IMR-90 (cell line): ENCODE measurements around the gene AAMP. TPM values are rescaled to one million over a fixed set of nuclear protein-coding genes. Genes with fewer than 3 reads are reported as not detected.

Source experiments
- ATAC-seq: fragments of 200-7000 bp; cut with Tn5 transposase; 2 replicates; pipeline ENCODE4 v1.9.1; 2020; ENCODE audit warnings: low read depth, mild to moderate bottlenecking, moderate library complexity
- BruUV-seq: library from RNA; stranded (reverse); fragments of 400-500 nt; replicated peaks from 2 replicates; lab custom pipeline; 2021; lab: Mats Ljungman, UMichigan
- CTCF ChIA-PET: fragments of 300-600 bp; formaldehyde crosslinking; extraction: SDS; loops from one replicate; lab custom pipeline; 2021; ENCODE audit warnings: antibody characterized with exemption; lab: Yijun Ruan, JAX
- POLR2A ChIA-PET: fragments of 300-600 bp; sonication (Branson Sonifier 250); formaldehyde crosslinking; loops from one replicate; lab custom pipeline; 2022; ENCODE audit warnings: antibody characterized with exemption; ENCODE audit not compliant: unreplicated experiment; lab: Charles Lee
- DNase-seq: peaks from one replicate; pipeline ENCODE4 v3.0.0; 2013
- H2AFZ ChIP-seq: replicated peaks from 2 replicates; pipeline ENCODE3; 2013; ENCODE audit warnings: low read length, mild to moderate bottlenecking; ENCODE audit not compliant: poor library complexity
- H2AK5ac ChIP-seq: 2 replicates; pipeline ENCODE4 v1.6.1; 2013; ENCODE audit warnings: low read depth, low read length, inconsistent platforms
- H2AK9ac ChIP-seq: replicated peaks from 2 replicates; pipeline ENCODE3; 2013; ENCODE audit warnings: mild to moderate bottlenecking, low read depth, low read length, moderate library complexity; ENCODE audit not compliant: poor library complexity
- H2BK120ac ChIP-seq: 2 replicates; pipeline ENCODE4 v1.6.1; 2013; ENCODE audit warnings: low read depth, low read length, inconsistent platforms
- H2BK15ac ChIP-seq: 3 replicates; pipeline ENCODE4 v1.6.1; 2013; ENCODE audit warnings: low read depth, low read length, inconsistent platforms
- H2BK20ac ChIP-seq: 2 replicates; pipeline ENCODE4 v1.6.1; 2013; ENCODE audit warnings: low read depth, mild to moderate bottlenecking, inconsistent platforms, low read length, moderate library complexity
- H2BK5ac ChIP-seq: 2 replicates; pipeline ENCODE4 v1.6.1; 2013; ENCODE audit warnings: mild to moderate bottlenecking, low read depth, low read length, inconsistent platforms; ENCODE audit not compliant: poor library complexity, severe bottlenecking
- H3K14ac ChIP-seq: replicated peaks from 2 replicates; pipeline ENCODE4 v1.6.1; 2013; ENCODE audit warnings: low read depth, low read length, inconsistent platforms
- H3K18ac ChIP-seq: 2 replicates; pipeline ENCODE4 v1.6.1; 2013; ENCODE audit warnings: low read depth, low read length, control low read depth
- H3K23ac ChIP-seq: 2 replicates; pipeline ENCODE4 v1.6.1; 2013; ENCODE audit warnings: low read depth, low read length, inconsistent platforms
- H3K27ac ChIP-seq: 2 replicates; pipeline ENCODE4 v1.5.1; 2013; ENCODE audit warnings: mild to moderate bottlenecking, control low read depth, low read length; ENCODE audit not compliant: insufficient read depth
- H3K27me3 ChIP-seq: 2 replicates; pipeline ENCODE4 v1.6.1; 2013; ENCODE audit warnings: low read length; ENCODE audit not compliant: control insufficient read depth, insufficient read depth
- H3K36me3 ChIP-seq: 2 replicates; pipeline ENCODE4 v1.6.1; 2013; ENCODE audit warnings: low read length, mixed read lengths; ENCODE audit not compliant: control insufficient read depth, insufficient read depth
- H3K4ac ChIP-seq: 2 replicates; pipeline ENCODE4 v1.6.1; 2013; ENCODE audit warnings: low read depth, low read length, inconsistent platforms
- H3K4me1 ChIP-seq: 2 replicates; pipeline ENCODE4 v1.6.1; 2013; ENCODE audit warnings: low read length, mixed read lengths; ENCODE audit not compliant: control insufficient read depth, insufficient read depth
- H3K4me2 ChIP-seq: 2 replicates; pipeline ENCODE4 v1.6.1; 2013; ENCODE audit warnings: low read depth, mild to moderate bottlenecking, control low read depth, low read length, moderate library complexity
- H3K4me3 ChIP-seq: 2 replicates; pipeline ENCODE4 v1.5.1; 2013; ENCODE audit warnings: low read depth, mild to moderate bottlenecking, control low read depth, low read length, moderate library complexity; ENCODE audit not compliant: insufficient read depth
- H3K56ac ChIP-seq: 2 replicates; pipeline ENCODE4 v1.6.1; 2013; ENCODE audit warnings: low read length, inconsistent platforms; ENCODE audit not compliant: insufficient read depth; ENCODE audit errors: extremely low read depth
- H3K79me1 ChIP-seq, 2 experiments: 2 replicates each; pipeline ENCODE4 v1.6.1; 2013; ENCODE audit warnings: low read length in 2 of 2, inconsistent platforms in 1 of 2, low read depth in 1 of 2
- H3K9ac ChIP-seq: 2 replicates; pipeline ENCODE4 v1.6.1; 2013; ENCODE audit warnings: low read depth, low read length, control low read depth
- H3K9me1 ChIP-seq: 2 replicates; pipeline ENCODE4 v1.6.1; 2013; ENCODE audit warnings: low read length, inconsistent platforms; ENCODE audit not compliant: insufficient read depth
- H3K9me3 ChIP-seq: 2 replicates; pipeline ENCODE4 v1.6.1; 2013; ENCODE audit warnings: low read length; ENCODE audit not compliant: control insufficient read depth, insufficient read depth
- H4K20me1 ChIP-seq: 2 replicates; pipeline ENCODE4 v1.6.1; 2013; ENCODE audit warnings: low read length, inconsistent platforms; ENCODE audit not compliant: insufficient read depth
- H4K5ac ChIP-seq: 2 replicates; pipeline ENCODE4 v1.6.1; 2013; ENCODE audit warnings: mild to moderate bottlenecking, low read depth, low read length, control low read depth
- H4K8ac ChIP-seq, 2 experiments: 2 replicates each; pipeline ENCODE4 v1.6.1; 2013; ENCODE audit warnings: low read depth in 2 of 2, low read length in 2 of 2, control low read depth in 1 of 2, inconsistent platforms in 1 of 2
- H4K91ac ChIP-seq: 2 replicates; pipeline ENCODE4 v1.6.1; 2013; ENCODE audit warnings: low read depth, low read length, inconsistent platforms; ENCODE audit not compliant: insufficient read depth
- BHLHE40 ChIP-seq: fragments of 150-350 bp; IDR thresholded peaks from 2 replicates; pipeline ENCODE4 v1.6.1; 2016; ENCODE audit warnings: mild to moderate bottlenecking, low read depth, low read length
- CEBPB ChIP-seq: IDR thresholded peaks from 2 replicates; pipeline ENCODE4 v1.6.1; 2012; ENCODE audit warnings: low read depth, low read length, improper control_type of control experiment
- CHD1 ChIP-seq: IDR thresholded peaks from 2 replicates; pipeline ENCODE4 v1.6.1; 2012; ENCODE audit warnings: low read depth, low read length, improper control_type of control experiment
- CTCF ChIP-seq: conservative IDR thresholded peaks from 2 replicates; pipeline ENCODE4 v1.5.1; 2012; ENCODE audit warnings: mild to moderate bottlenecking, low read depth, low read length, improper control_type of control experiment
- ELK1 ChIP-seq: fragments of 150-350 bp; IDR thresholded peaks from 2 replicates; pipeline ENCODE4 v1.6.1; 2016; ENCODE audit warnings: low read depth, mild to moderate bottlenecking, low read length, moderate library complexity, borderline replicate concordance
- FOS ChIP-seq: fragments of 150-350 bp; IDR thresholded peaks from 2 replicates; pipeline ENCODE4 v1.6.1; 2016; ENCODE audit warnings: low read depth, low read length
- MAFK ChIP-seq: IDR thresholded peaks from 2 replicates; pipeline ENCODE4 v1.6.1; 2012; ENCODE audit warnings: low read depth, low read length, improper control_type of control experiment
- MXI1 ChIP-seq: IDR thresholded peaks from 2 replicates; pipeline ENCODE4 v1.6.1; 2012; ENCODE audit warnings: low read depth, mild to moderate bottlenecking, low read length, moderate library complexity, borderline replicate concordance
- NFE2L2 ChIP-seq: fragments of 150-350 bp; IDR thresholded peaks from 2 replicates; pipeline ENCODE4 v1.6.1; 2016; ENCODE audit warnings: low read depth, mild to moderate bottlenecking, low read length
- POLR2A ChIP-seq: IDR thresholded peaks from 2 replicates; pipeline ENCODE4 v1.6.1; 2012; ENCODE audit warnings: mild to moderate bottlenecking, low read depth, low read length
- RAD21 ChIP-seq: IDR thresholded peaks from 2 replicates; pipeline ENCODE4 v1.6.1; 2012; ENCODE audit warnings: low read length, improper control_type of control experiment
- RCOR1 ChIP-seq: IDR thresholded peaks from 2 replicates; pipeline ENCODE4 v1.6.1; 2012; ENCODE audit warnings: mild to moderate bottlenecking, low read length, improper control_type of control experiment; ENCODE audit not compliant: insufficient replicate concordance
- RFX5 ChIP-seq: IDR thresholded peaks from 2 replicates; pipeline ENCODE4 v1.8.0; 2012; ENCODE audit warnings: low read depth, mild to moderate bottlenecking, low read length, moderate library complexity
- SMC3 ChIP-seq: fragments of 150-350 bp; IDR thresholded peaks from 2 replicates; pipeline ENCODE4 v1.6.1; 2016; ENCODE audit warnings: low read depth, mild to moderate bottlenecking, antibody characterized with exemption, low read length, moderate library complexity
- WGBS, 2 experiments: methylation state at CpG; one replicate each; pipeline versions ENCODE4 v1.1.5 to v1.1.7; 2013; ENCODE audit warnings: missing lambda C conversion rate in 2 of 2; ENCODE audit not compliant: insufficient read length in 1 of 2; ENCODE audit errors: extremely low coverage in 2 of 2; 5-methylcytosine and 5-hydroxymethylcytosine counted together
- dilution Hi-C: fragments of 300-500 bp; cut with HindIII; formaldehyde crosslinking; loops from one replicate; pipeline ENCODE4 v1.14.3; 2018; ENCODE audit warnings: low sequenced_read_pairs; ENCODE audit not compliant: unreplicated experiment
- in situ Hi-C: fragments of 300-500 bp; cut with MboI; formaldehyde crosslinking; loops from 3 replicates; pipeline ENCODE4 v1.14.3; 2019; ENCODE audit warnings: low sequenced_read_pairs, inconsistent platforms, mixed read lengths
- intact Hi-C: fragments of 100-400 bp; cut with micrococcal nuclease; formaldehyde crosslinking; loops from 2 replicates; pipeline ENCODE4 v1.10.0; 2022
- polyA plus RNA-seq, 3 experiments: library from polyadenylated mRNA; depleted of rRNA; stranded (reverse); fragments of >200 nt; gene quantifications; 2 replicates each; pipeline ENCODE4 v1.2.3, GENCODE V29; 2012; ENCODE audit warnings: low replicate concordance in 1 of 3
- total RNA-seq: library from RNA; depleted of rRNA; stranded (reverse); fragments of >200 nt; gene quantifications from 2 replicates; pipeline ENCODE4 v1.2.3, GENCODE V29; 2012

Gene AAMP
- total and polyA plus RNA-seq, 2 of the 4 experiments (the other 2 are of a cell fraction), result 104 to 112 TPM

GRCh38 chr2:218318241-218318640, 48.3 kb upstream of the AAMP start:
- POLR2A ChIA-PET, result no interaction called here
- no peak overlapping the region for H3K4ac ChIP-seq
- no peaks in the 10 kb centered on the region for H3K27me3 ChIP-seq
- no peaks in the 10 kb centered on the region for H3K36me3 ChIP-seq
- dilution Hi-C loops (no loop called here), in situ Hi-C loops (no loop called here), intact Hi-C loops (no loop called here)
- CTCF ChIA-PET, result no interaction called here
- no peak for ATAC-seq
- TF ChIP-seq ELK1 (no peak), FOS (no peak), MAFK (no peak), BHLHE40 (no peak), NFE2L2 (no peak), CTCF (no peak), RAD21 (no peak), RCOR1 (no peak), SMC3 (no peak), CEBPB (no peak), POLR2A (no peak), MXI1 (no peak), CHD1 (no peak), RFX5 (no peak)
- H2AK9ac ChIP-seq, result no peak overlapping the region
- H4K5ac ChIP-seq, result no peak overlapping the region
- no peak overlapping the region for H2AK5ac ChIP-seq
- peaks cover 12% of the 10 kb centered on the region; the same call in 1 of the 2 replicates for H3K9me1 ChIP-seq
- H2BK20ac ChIP-seq, result no peak overlapping the region
- H3K18ac ChIP-seq, result no peak overlapping the region
- no peak overlapping the region for H3K9ac ChIP-seq
- H4K91ac ChIP-seq, result no peak overlapping the region
- H4K8ac ChIP-seq, result no peak overlapping the region
- H3K14ac ChIP-seq, result no peak overlapping the region
- no peaks in the 10 kb centered on the region for H4K20me1 ChIP-seq
- H2BK15ac ChIP-seq, result no peak overlapping the region
- no peak overlapping the region for H3K27ac ChIP-seq
- H3K4me2 ChIP-seq, result no peak overlapping the region
- no peak overlapping the region for H2BK120ac ChIP-seq
- H3K23ac ChIP-seq, result no peak overlapping the region
- WGBS, 2 experiments, result 88% methylated on average over 5 of the region's 7 CpGs; no CpG with 5 or more reads in 1 of the 2 experiments
- H3K79me1 ChIP-seq, result no peaks in the 10 kb centered on the region
- peaks cover 9% of the 10 kb centered on the region for H3K4me1 ChIP-seq
- H3K4me3 ChIP-seq, result no peak overlapping the region
- no peaks in the 10 kb centered on the region for H3K9me3 ChIP-seq
- no peak overlapping the region for H3K56ac ChIP-seq
- H2AFZ ChIP-seq, result no peak overlapping the region
- no peak overlapping the region for H2BK5ac ChIP-seq
- DNase-seq, result no peak
- no TSS peak for BruUV-seq
